OCI-LY1 (cell line): ENCODE measurements around the gene ADO.

Source experiments
- H2AFZ ChIP-seq: fragments of 200-600 bp; sonication (generic), shearing (Covaris generic); 2 replicates; pipeline ENCODE4 v1.6.0; 2014; ENCODE audit warnings: antibody characterized with exemption, mild to moderate bottlenecking, low read length
- H3F3A ChIP-seq: fragments of 200-600 bp; sonication (generic), shearing (Covaris generic); 2 replicates; pipeline ENCODE4 v1.6.0; 2014; ENCODE audit warnings: mild to moderate bottlenecking, antibody characterized with exemption, low read length, moderate library complexity; ENCODE audit not compliant: insufficient read depth
- H3K27ac ChIP-seq: fragments of 200-600 bp; sonication (generic); 2 replicates; pipeline ENCODE4 v1.5.1; 2014; ENCODE audit warnings: low read length, mixed run types, mild to moderate bottlenecking, low read depth; ENCODE audit not compliant: poor library complexity, severe bottlenecking
- H3K27me3 ChIP-seq: fragments of 200-600 bp; sonication (generic); 2 replicates; pipeline ENCODE4 v1.6.0; 2014; ENCODE audit warnings: antibody characterized with exemption, mild to moderate bottlenecking, low read length, moderate library complexity; ENCODE audit not compliant: insufficient read depth
- H3K36me3 ChIP-seq: fragments of 200-600 bp; sonication (generic); 2 replicates; pipeline ENCODE4 v1.6.1; 2014; ENCODE audit warnings: mild to moderate bottlenecking, antibody characterized with exemption, low read length, moderate library complexity, mixed read lengths; ENCODE audit not compliant: insufficient read depth
- H3K4me1 ChIP-seq: fragments of 200-600 bp; sonication (generic); 2 replicates; pipeline ENCODE4 v1.5.1; 2014; ENCODE audit warnings: mild to moderate bottlenecking, low read length, moderate library complexity; ENCODE audit not compliant: insufficient read depth, severe bottlenecking
- H3K4me2 ChIP-seq: fragments of 200-600 bp; sonication (generic), shearing (Covaris generic); 2 replicates; pipeline ENCODE4 v1.6.1; 2014; ENCODE audit warnings: low read length
- H3K4me3 ChIP-seq: fragments of 200-600 bp; sonication (generic); 2 replicates; pipeline ENCODE4 v1.5.1; 2014; ENCODE audit warnings: low read length, low read depth, mild to moderate bottlenecking, mixed read lengths; ENCODE audit not compliant: poor library complexity, severe bottlenecking
- H3K79me2 ChIP-seq: fragments of 200-600 bp; shearing (Covaris generic); 2 replicates; pipeline ENCODE4 v1.6.1; 2016; ENCODE audit warnings: mixed run types, low read length, mixed read lengths; ENCODE audit not compliant: insufficient read depth
- H3K9ac ChIP-seq: fragments of 200-600 bp; sonication (generic), shearing (Covaris generic); 2 replicates; pipeline ENCODE4 v1.6.1; 2014; ENCODE audit warnings: mild to moderate bottlenecking, low read length, mixed read lengths
- H3K9me2 ChIP-seq: fragments of 200-600 bp; sonication (generic), shearing (Covaris generic); 2 replicates; pipeline ENCODE4 v1.6.1; 2014; ENCODE audit warnings: low read depth, mild to moderate bottlenecking, low read length, mixed read lengths
- H3K9me3 ChIP-seq: fragments of 200-600 bp; shearing (Covaris generic); 2 replicates; pipeline ENCODE4 v1.6.1; 2014; ENCODE audit warnings: low read length, mixed read lengths
- H4K20me1 ChIP-seq: fragments of 200-600 bp; sonication (generic), shearing (Covaris generic); 2 replicates; pipeline ENCODE4 v1.6.0; 2016; ENCODE audit warnings: mild to moderate bottlenecking, low read length; ENCODE audit not compliant: insufficient read depth
- CTCF ChIP-seq: fragments of 200-600 bp; sonication (generic), shearing (Covaris generic); IDR thresholded peaks from 2 replicates; pipeline ENCODE4 v1.5.1; 2017; ENCODE audit warnings: mild to moderate bottlenecking, antibody characterized with exemption, low read length, moderate library complexity, mixed read lengths
- EZH2 ChIP-seq: fragments of 200-600 bp; sonication (generic), shearing (Covaris generic); IDR thresholded peaks from 2 replicates; pipeline ENCODE4 v1.8.0; 2017; ENCODE audit warnings: borderline replicate concordance, mixed run types, mild to moderate bottlenecking, antibody characterized with exemption, low read length, moderate library complexity, mixed read lengths

ADO gene

GRCh38 chr10:62764011-62764410 lies 40.5 kb upstream of the ADO start:
- no peak overlapping the region for H3K4me2 ChIP-seq
- H3K9me2 ChIP-seq, result no peaks in the 10 kb centered on the region
- no peaks in the 10 kb centered on the region for H4K20me1 ChIP-seq

GRCh38 chr10:62765726-62766125 lies 38.8 kb upstream of the ADO start:
- Histone ChIP-seq H3F3A (no peaks in the 10 kb centered on the region), H4K20me1 (no peaks in the 10 kb centered on the region), H3K9me2 (no peaks in the 10 kb centered on the region), H3K4me2 (no peak overlapping the region), H3K4me1 (no peaks in the 10 kb centered on the region), H3K9me3 (no peaks in the 10 kb centered on the region), H2AFZ (no peak overlapping the region), H3K36me3 (no peaks in the 10 kb centered on the region), H3K27me3 (no peaks in the 10 kb centered on the region), H3K4me3 (no peak overlapping the region), H3K79me2 (no peaks in the 10 kb centered on the region), H3K27ac (no peak overlapping the region), H3K9ac (no peak overlapping the region)
- no peak for TF ChIP-seq CTCF
- TF ChIP-seq EZH2, result no peak

More at GRCh38 chr10:62764011-62764410, 40.5 kb upstream of the ADO start:
- Histone ChIP-seq H2AFZ (no peak overlapping the region), H3K36me3 (no peaks in the 10 kb centered on the region), H3K27ac (no peak overlapping the region), H3K4me1 (no peaks in the 10 kb centered on the region), H3K9me3 (no peaks in the 10 kb centered on the region), H3K9ac (no peak overlapping the region), H3F3A (no peaks in the 10 kb centered on the region), H3K27me3 (0 out of 2 replicates have a peak, but pooled peaks cover 3% of the 10 kb centered on the region), H3K4me3 (no peak overlapping the region), H3K79me2 (no peaks in the 10 kb centered on the region)
- no peak for TF ChIP-seq CTCF

GRCh38 chr10:62766386-62766785 lies 38.1 kb upstream of the ADO start:
- Histone ChIP-seq H2AFZ (no peak overlapping the region), H3K4me2 (no peak overlapping the region), H3K9ac (no peak overlapping the region)

More at GRCh38 chr10:62766386-62766785, 38.1 kb upstream of the ADO start:
- Histone ChIP-seq H3K4me3 (no peak overlapping the region), H4K20me1 (no peaks in the 10 kb centered on the region), H3K9me3 (no peaks in the 10 kb centered on the region), H3K4me1 (no peaks in the 10 kb centered on the region), H3K27me3 (no peaks in the 10 kb centered on the region), H3K27ac (no peak overlapping the region), H3K79me2 (no peaks in the 10 kb centered on the region), H3F3A (no peaks in the 10 kb centered on the region), H3K36me3 (no peaks in the 10 kb centered on the region), H3K9me2 (no peaks in the 10 kb centered on the region)
- TF ChIP-seq CTCF, result no peak
- TF ChIP-seq EZH2, result no peak
